Activated T-cell treated with anti-CD3 and anti-CD28 coated beads, Interleukin-2, amount 50 U/mL, for 1 hour (primary cell): ENCODE data around the gene CEACAM20.
"Not testable (repeated sequence)": the region's sequence is repeated elsewhere in the genome, so short reads cannot be mapped to it uniquely, and the experiment has no call there.

ENCODE experiments used
- DNase-seq: peaks from one replicate; pipeline ENCODE4 v3.0.0-alpha.2; 2020

The CEACAM20 gene

DNA sequence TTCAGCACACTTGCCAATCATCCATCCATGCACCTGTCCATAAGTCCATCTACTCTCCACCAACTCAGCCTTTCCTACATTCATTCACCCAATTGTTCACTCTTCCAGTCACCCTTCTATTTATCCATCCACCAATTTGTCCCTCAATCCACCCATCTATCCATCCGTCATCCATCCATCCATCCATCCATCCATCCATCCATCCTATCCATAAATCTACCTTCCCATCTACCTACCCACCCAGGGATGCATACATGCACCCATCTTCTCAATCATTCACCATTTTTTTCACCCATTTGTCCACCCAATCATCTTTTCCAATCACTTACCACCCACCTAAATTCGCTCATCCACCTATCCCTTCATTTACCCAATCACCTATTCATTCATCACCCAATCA, 14.6 kb upstream of the CEACAM20 start:
- no peak for DNase-seq

DNA sequence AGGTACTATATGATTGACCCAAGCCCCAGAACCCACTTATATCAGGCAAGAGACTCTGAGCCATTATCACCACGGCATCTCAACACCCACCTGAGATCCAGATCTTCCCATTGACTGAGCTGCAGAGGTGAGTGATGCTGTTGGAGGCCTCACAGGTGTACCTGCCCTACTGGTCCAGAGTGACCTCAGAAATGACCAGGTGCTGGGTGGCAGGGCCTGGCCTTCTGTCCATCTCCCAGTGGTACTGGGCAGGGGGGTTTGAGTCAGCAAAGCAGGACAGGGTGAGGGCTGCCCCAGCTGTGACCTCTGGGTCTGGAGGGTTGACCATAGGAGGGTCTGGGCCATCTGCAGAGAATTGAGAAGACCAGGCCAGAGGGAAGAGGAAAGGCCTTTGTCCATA, 13.2 kb upstream of the CEACAM20 start:
- DNase-seq = no peak

DNA sequence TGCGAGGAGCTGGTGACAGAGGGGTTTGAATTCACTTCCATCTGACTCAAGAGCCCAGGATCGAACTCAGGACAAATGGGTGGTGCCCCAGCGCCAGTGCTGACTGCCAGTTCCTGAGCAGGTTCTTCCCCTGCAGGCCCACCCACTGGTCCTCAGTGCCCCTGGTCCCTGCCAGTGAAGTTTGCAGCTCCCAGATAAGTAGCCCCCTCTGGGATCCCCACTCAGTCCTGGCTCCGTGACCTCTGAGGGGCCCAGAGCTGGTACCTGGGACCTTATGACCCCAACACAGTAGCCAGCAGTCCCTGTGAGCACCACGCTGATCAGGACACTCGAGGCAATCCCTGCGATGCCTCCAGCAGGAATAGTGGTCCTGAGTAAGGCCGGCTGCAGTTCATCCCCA, 11.3 kb upstream of the CEACAM20 start:
- no peak for DNase-seq

- no peak for DNase-seq
Observed at GRCh38 chr19:44539991-44540390, 10.5 kb upstream of the CEACAM20 start.

DNA sequence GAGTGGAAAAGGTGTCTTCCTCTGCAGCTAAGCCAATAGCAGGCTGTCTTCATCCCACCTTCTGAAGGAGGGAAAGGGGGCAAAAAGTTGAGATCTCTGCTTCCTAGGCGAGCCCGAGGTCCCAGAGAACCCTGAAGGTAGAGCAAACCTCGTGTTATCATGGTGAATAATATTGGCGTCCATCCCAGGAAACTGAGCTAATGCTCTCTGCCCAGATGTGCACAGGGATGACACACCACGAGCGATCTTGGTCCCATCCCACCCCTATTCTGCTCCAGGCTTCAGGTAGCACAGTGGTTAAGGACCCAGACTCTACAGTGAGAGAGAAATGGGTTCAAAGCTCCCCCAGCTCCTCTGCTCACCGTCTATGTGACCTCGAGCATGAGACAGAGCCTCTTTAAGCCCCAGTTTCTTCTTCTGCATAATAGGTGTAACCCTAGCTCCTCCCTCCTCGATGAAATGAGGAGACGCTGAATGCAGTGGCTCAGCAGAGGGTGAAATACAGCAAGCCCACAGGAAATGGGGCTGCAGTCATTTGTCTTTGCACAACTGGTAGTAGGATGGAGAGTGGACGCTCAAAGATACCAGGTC, 9.9 kb upstream of the CEACAM20 start:
- DNase-seq = no peak

- not testable (repeated sequence) for DNase-seq
Observed at GRCh38 chr19:44535361-44535760, 5.9 kb upstream of the CEACAM20 start.

DNA sequence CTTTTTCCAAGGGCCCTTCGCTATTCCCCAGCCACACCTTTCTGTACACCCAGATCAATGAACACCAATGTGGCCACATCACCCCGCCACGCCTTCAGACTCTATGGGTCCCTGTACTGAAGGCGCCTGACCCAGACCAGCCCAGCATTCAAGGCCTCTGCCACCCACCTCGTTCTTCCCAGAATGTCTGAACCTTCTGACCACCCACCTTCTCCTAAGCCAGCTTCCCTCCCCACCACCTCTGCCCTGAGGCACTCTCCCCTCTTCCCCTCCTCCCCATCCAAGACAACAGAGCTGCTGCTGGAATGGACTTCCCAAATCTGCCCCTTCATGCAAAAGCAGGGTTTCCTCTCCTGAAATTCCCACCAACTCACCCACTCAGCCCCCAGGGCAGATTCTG, 3.3 kb upstream of the CEACAM20 start:
- no peak for DNase-seq

DNA sequence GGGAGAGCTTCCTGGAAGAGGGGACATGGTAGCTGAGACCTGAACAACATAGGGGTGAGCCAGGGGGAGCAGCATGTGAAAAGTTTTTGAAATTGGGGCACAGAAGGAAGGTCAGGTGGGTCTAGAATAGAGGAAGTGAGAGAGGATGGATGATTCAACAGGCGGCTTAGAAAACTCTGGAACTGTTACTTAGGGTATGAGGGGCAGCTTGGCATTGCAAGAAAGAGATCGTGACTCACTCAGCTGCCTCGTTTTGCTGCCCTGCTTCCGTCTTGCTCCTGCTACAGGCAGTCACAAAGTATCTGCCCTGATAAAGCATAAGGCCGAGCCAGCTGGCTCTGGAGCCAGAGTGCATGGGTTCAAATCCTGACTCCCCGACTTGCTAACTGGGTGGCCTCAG, 1.3 kb upstream of the CEACAM20 start:
- no peak for DNase-seq

- no peak for DNase-seq
Observed at GRCh38 chr19:44527554-44527953, 1.9 kb downstream of the CEACAM20 start.

DNA sequence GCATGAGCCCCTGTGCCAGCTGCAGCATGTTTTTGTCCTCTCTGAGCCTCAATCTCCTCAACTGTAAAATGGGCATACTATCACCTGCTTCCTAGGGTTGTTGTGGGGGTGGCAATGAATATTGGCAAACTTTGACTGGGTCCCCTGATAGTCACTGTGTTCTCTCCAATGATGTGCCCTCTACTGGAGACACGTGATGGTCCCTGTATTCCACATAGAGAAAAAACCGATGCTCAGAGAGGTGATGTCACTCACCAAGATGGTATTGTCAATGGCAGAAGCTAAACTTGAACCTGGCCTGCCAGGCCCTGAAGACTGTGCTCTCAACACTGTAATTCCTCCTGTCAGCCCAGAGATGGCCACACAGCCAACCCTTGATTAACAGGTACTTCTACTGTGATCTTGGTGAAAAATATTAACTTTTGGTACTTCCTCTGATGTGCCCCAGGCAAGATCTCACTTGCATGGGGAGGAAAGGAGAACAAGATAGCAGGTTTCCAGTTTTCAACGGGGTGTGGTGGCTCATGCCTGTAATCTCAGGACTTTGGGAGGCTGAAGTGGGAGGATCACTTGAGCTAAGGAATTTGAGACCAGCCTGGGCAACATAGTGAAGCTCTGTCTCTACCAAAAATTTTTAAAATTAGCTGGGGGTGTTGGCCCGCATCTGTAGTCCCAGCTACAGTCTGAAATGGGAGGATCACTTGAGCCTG, 3.6 kb downstream of the CEACAM20 start:
- DNase-seq = no peak

GRCh38 chr19:44521370-44521769, 8.1 kb downstream of the CEACAM20 start:
- no peak for DNase-seq

DNA sequence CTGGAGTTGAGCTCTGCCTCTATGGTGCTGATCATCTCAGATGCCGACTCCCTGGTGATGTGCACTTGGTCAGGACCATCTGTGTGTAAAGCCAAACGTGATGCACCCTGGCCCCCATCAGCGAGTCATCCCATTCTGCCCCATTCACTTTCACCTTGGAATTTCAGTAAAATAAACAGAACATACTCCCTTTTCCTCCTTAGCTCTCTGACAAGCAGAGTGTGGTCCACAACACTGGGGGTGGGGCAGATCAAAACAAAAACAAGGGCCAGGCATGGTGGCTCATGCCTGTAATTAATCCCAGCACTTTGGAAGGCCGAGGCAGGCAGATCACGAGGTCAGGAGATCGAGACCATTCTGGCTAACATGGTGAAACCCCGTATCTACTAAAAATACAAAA, 12.3 kb downstream of the CEACAM20 start:
- DNase-seq = no peak

DNA sequence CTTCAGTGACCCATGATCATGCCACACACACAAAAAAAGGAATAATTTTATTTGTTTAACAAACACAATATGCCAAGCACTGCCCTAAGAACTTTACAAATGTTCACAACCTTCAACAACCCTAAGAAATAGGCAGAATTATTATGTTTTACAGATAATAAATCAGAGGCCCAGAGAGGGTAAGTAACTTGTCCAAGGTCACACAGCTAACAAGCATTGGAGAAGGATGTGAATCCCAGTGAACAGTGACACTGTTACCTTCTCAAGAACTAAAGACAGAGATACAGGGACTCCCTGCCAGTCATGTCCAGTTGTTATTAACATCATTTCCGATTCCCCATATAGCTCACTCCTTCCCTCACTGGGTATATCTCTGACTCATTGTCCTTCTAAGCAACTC, 13.6 kb downstream of the CEACAM20 start:
- no peak for DNase-seq

DNA sequence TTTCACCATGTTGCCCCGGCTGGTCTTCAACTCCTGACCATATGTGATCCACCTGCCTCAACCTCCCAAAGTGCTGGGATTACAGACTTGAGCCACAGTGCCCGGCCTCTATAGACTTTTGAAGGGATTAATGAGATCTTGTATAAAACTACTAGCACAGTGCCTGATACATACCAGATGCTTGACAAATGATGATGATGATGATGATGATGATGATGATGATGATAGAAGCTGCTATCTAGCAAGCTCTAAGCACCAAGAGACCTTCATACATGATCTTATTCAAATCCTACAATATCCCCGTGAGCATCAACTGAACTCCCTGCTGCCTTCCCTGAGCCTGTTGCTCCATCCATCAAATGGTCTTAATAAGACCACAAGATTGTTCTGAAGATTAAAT, 14.4 kb downstream of the CEACAM20 start:
- DNase-seq = no peak

GRCh38 chr19:44512326-44513298, 16.9 kb downstream of the CEACAM20 start:
- no peak for DNase-seq

DNA sequence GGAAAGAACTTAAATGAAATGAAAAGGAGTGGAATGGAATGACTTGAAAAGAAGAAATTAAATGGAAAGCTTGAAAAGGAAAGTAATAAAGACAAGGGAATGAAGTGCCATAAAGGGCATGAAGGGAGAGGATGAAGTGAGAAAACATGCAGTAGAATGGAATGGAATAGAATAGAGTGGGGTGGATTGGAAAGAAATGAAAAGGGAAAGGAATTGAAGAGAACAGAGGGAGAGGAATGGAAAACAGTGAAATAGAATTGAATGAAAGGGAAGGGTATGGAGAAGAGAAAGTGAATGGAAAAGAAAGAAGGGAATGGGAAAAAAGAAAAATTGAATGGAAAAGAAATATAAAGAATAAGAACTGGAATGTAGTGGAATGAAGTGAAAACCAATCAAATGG, 20.0 kb downstream of the CEACAM20 start:
- DNase-seq = no peak

- peak; percentile 96 for DNase-seq
Observed at GRCh38 chr19:44499962-44500949, 29.2 kb downstream of the CEACAM20 start, which contains the start of gene ZNF180. Gene ZNF180, minus strand, starts transcription at chr19:44500522. Its CDS starts 3,188 bp downstream, at chr19:44497334.

DNA sequence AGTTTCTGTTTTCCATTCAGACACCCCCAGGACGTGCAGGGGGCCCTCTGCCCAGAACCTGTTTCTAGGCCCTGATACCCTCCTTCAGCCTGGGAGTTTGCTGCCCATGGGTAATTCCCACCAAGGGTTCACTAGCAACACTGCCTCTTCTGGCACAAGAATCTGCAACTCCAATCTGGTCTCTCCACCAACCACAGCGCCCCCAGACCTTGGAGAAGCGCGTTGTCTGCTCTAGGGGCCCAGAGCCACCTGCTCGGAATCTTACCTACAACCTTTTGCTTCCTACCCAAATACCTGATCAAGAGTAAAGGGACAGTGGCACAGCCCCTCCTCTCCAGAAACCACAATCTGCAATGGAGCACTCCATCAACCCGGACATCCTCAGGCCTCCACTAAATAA, 29.9 kb downstream of the CEACAM20 start:
- DNase-seq = no peak

GRCh38 chr19:44498988-44499387, 30.5 kb downstream of the CEACAM20 start:
- no peak for DNase-seq

- no peak for DNase-seq
Observed at GRCh38 chr19:44496711-44497110, 32.8 kb downstream of the CEACAM20 start.

DNA sequence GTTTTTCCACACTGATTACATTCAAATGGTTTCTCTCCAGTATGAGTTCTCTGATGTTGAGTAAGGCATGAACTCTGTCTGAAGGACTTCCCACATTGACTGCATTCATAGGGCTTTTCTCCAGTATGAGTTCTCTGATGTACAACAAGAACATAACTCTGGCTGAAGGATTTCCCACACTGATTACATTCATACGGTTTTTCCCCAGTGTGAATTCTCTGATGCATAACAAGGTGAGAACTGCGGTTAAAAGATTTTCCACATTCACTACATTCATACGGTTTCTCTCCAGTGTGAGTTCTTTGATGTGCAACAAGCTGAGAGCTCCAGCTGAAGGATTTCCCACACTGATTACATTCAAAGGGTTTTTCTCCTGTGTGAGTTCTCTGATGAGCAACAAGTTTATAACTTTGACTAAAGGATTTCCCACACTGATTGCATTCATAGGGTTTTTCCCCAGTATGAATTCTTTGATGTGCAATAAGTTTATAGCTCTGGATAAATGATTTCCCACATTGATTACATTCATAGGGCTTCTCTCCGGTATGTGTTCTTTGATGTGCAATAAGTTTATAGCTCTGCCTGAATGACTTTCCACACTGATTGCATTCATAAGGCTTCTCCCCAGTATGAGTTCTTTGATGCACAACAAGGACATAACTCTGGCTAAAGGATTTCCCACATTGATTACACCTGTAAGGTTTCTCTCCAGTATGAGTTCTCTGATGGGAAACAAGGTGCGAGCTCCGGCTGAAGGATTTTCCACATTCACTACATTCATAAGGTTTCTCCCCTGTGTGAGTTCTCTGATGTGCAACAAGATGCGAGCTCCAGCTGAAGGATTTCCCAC, 52.7 kb downstream of the CEACAM20 start:
- DNase-seq = no peak
